PC-3 (cell line): Measurements from ENCODE around the gene CEBPZ. TPM values are rescaled to one million over a fixed set of nuclear protein-coding genes. Genes with fewer than 3 reads are reported as not detected.

Source experiments
- ATAC-seq: fragments of 200-7000 bp; cut with Tn5 transposase; 2 replicates; pipeline ENCODE4 v1.9.1; 2020; ENCODE audit warnings: mild to moderate bottlenecking, moderate library complexity
- BruUV-seq: library from RNA; stranded (reverse); fragments of 400-500 nt; replicated peaks from 2 replicates; lab custom pipeline; 2021; lab: Mats Ljungman, UMichigan
- CTCF ChIA-PET: fragments of 300-600 bp; sonication (Branson Sonifier 250); formaldehyde crosslinking; loops from one replicate; lab custom pipeline; 2022; ENCODE audit warnings: antibody characterized with exemption; lab: Charles Lee
- POLR2A ChIA-PET: fragments of 300-600 bp; sonication (Branson Sonifier 250); formaldehyde crosslinking; loops from one replicate; lab custom pipeline; 2022; ENCODE audit warnings: antibody characterized with exemption; ENCODE audit not compliant: unreplicated experiment; lab: Charles Lee
- DNase-seq: peaks from one replicate; pipeline ENCODE4 v3.0.0-alpha.2; 2015
- H2AFZ ChIP-seq: fragments of 300-600 bp; sonication (generic); 2 replicates; pipeline ENCODE4 v1.6.0; 2016; ENCODE audit warnings: antibody characterized with exemption, low read length
- H3F3A ChIP-seq: fragments of 300-600 bp; sonication (generic); one replicate; pipeline ENCODE4 v1.6.0; 2017; ENCODE audit warnings: antibody characterized with exemption, low read length, control low read depth, mild to moderate bottlenecking; ENCODE audit not compliant: unreplicated experiment
- H3K27ac ChIP-seq: fragments of 300-600 bp; sonication (generic); 2 replicates; pipeline ENCODE4 v1.5.1; 2016; ENCODE audit warnings: mild to moderate bottlenecking, low read length
- H3K27me3 ChIP-seq: fragments of 300-600 bp; sonication (generic); 2 replicates; pipeline ENCODE4 v1.6.1; 2016; ENCODE audit warnings: low read length, mixed read lengths
- H3K36me3 ChIP-seq: fragments of 300-600 bp; sonication (generic); 2 replicates; pipeline ENCODE4 v1.6.1; 2016; ENCODE audit warnings: low read depth, mixed run types, low read length, mixed read lengths
- H3K4me1 ChIP-seq: fragments of 300-600 bp; sonication (generic); 2 replicates; pipeline ENCODE4 v1.5.1; 2016; ENCODE audit warnings: low read length; ENCODE audit not compliant: insufficient read depth
- H3K4me2 ChIP-seq: fragments of 300-600 bp; sonication (generic); 2 replicates; pipeline ENCODE4 v1.6.0; 2016; ENCODE audit warnings: low read length
- H3K4me3 ChIP-seq: fragments of 300-600 bp; sonication (generic); 2 replicates; pipeline ENCODE4 v1.5.1; 2016; ENCODE audit warnings: mild to moderate bottlenecking, low read length, mixed read lengths
- H3K79me2 ChIP-seq: fragments of 300-600 bp; sonication (generic); 2 replicates; pipeline ENCODE4 v1.6.1; 2017; ENCODE audit warnings: low read length, mixed read lengths
- H3K9ac ChIP-seq: fragments of 300-600 bp; sonication (generic); 2 replicates; pipeline ENCODE4 v1.6.0; 2016; ENCODE audit warnings: mild to moderate bottlenecking, low read length
- H3K9me2 ChIP-seq: fragments of 300-600 bp; sonication (generic); replicated peaks from 2 replicates; pipeline ENCODE4 v1.6.1; 2016; ENCODE audit warnings: mixed run types, low read length, mixed read lengths
- H3K9me3 ChIP-seq: fragments of 300-600 bp; sonication (generic); 2 replicates; pipeline ENCODE4 v1.6.1; 2016; ENCODE audit warnings: low read length, mixed read lengths
- H4K20me1 ChIP-seq: fragments of 300-600 bp; sonication (generic); 2 replicates; pipeline ENCODE4 v1.6.1; 2016; ENCODE audit warnings: low read length, mixed read lengths
- CTCF ChIP-seq: fragments of 300-600 bp; sonication (generic); conservative IDR thresholded peaks from 2 replicates; pipeline ENCODE4 v1.5.1; 2017; ENCODE audit warnings: antibody characterized with exemption, low read depth, mild to moderate bottlenecking, low read length
- EZH2 ChIP-seq: fragments of 300-600 bp; sonication (generic); IDR thresholded peaks from one replicate; pipeline ENCODE4 v1.6.1; 2017; ENCODE audit warnings: antibody characterized with exemption, mild to moderate bottlenecking, low read length; ENCODE audit not compliant: unreplicated experiment
- EZH2phosphoT487 ChIP-seq: fragments of 300-600 bp; sonication (generic); IDR thresholded peaks from 2 replicates; pipeline ENCODE4 v1.6.1; 2018; ENCODE audit warnings: mild to moderate bottlenecking, antibody characterized with exemption, low read length, borderline replicate concordance
- intact Hi-C: fragments of 100-400 bp; cut with micrococcal nuclease; formaldehyde crosslinking; loops from 2 replicates; pipeline ENCODE4 v1.9.0; 2023
- total RNA-seq: library from RNA; depleted of rRNA; stranded (reverse); fragments of >200 nt; gene quantifications from 2 replicates; pipeline ENCODE4 v1.2.3, GENCODE V29; 2014

The CEBPZ gene
- total RNA-seq, 1 experiment from 2014 or later, result 39.8 TPM

- no peak for ATAC-seq
- CTCF ChIA-PET, result no interaction called here
- Histone ChIP-seq H2AFZ (no peak overlapping the region), H3K9me2 (no peaks in the 10 kb centered on the region), H3K27ac (no peak overlapping the region), H3K27me3 (no peaks in the 10 kb centered on the region), H3K79me2 (no peaks in the 10 kb centered on the region), H3K4me3 (no peak overlapping the region), H3K4me1 (no peaks in the 10 kb centered on the region), H3K36me3 (peaks cover 30% of the 10 kb centered on the region), H3K4me2 (no peak overlapping the region), H3K9ac (no peak overlapping the region), H4K20me1 (no peaks in the 10 kb centered on the region), H3K9me3 (no peaks in the 10 kb centered on the region), H3F3A (no peaks in the 10 kb centered on the region)
- no TSS peak for BruUV-seq
- intact Hi-C loops, result no loop called here
- POLR2A ChIA-PET, result interaction anchor here (0.6 kb wide), 1 partner anchor 148 kb away, joined by 3 read pairs; no protein-coding TSS in a partner anchor
- no peak for TF ChIP-seq CTCF
- no peak for TF ChIP-seq EZH2
- TF ChIP-seq EZH2phosphoT487, result no peak
- no peak for DNase-seq
Measured at GRCh38 chr2:37274359-37274965, 43.1 kb upstream of the CEBPZ start.

- no peak for TF ChIP-seq CTCF
- no peak for TF ChIP-seq EZH2phosphoT487
- TF ChIP-seq EZH2, result no peak
- DNase-seq (no peak), ATAC-seq (no peak)
- Histone ChIP-seq H2AFZ (no peak overlapping the region), H4K20me1 (no peaks in the 10 kb centered on the region), H3K4me3 (no peak overlapping the region), H3F3A (no peaks in the 10 kb centered on the region), H3K9me3 (no peaks in the 10 kb centered on the region), H3K9me2 (no peaks in the 10 kb centered on the region), H3K27ac (no peak overlapping the region), H3K36me3 (peaks cover 32% of the 10 kb centered on the region), H3K79me2 (no peaks in the 10 kb centered on the region), H3K4me2 (no peak overlapping the region), H3K4me1 (no peaks in the 10 kb centered on the region), H3K27me3 (no peaks in the 10 kb centered on the region), H3K9ac (no peak overlapping the region)
- no TSS peak for BruUV-seq
- ChIA-PET POLR2A (no interaction called here), CTCF (no interaction called here)
- intact Hi-C loops, result no loop called here
Measured at GRCh38 chr2:37271376-37272067, 40.1 kb upstream of the CEBPZ start.

DNA sequence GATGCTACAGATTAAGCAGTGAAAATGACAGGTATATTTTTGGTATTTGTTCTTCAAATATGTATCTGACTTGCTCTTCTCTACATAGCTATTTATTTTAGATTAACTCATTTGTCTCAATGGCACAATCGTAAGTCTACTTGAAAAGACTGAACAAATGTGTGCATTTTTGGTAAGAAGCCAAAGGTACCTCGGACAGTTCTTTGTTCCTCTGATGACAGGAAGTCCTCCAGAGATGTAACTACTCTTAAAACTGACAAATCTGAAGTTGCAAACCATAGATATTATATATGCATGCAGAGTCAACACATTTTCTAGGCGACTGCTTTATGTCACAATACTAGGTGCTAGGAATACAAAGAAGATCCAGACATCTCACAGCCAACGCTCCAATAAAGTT lies 36.7 kb upstream of the CEBPZ start:
- Histone ChIP-seq H3F3A (no peaks in the 10 kb centered on the region), H3K27ac (no peak overlapping the region), H2AFZ (no peak overlapping the region), H3K9ac (no peak overlapping the region), H3K9me3 (no peaks in the 10 kb centered on the region), H4K20me1 (no peaks in the 10 kb centered on the region), H3K36me3 (peaks cover 36% of the 10 kb centered on the region), H3K9me2 (no peaks in the 10 kb centered on the region), H3K4me3 (no peak overlapping the region), H3K79me2 (no peaks in the 10 kb centered on the region), H3K27me3 (no peaks in the 10 kb centered on the region), H3K4me1 (no peaks in the 10 kb centered on the region), H3K4me2 (no peak overlapping the region)
- no TSS peak for BruUV-seq
- intact Hi-C loops, result no loop called here
- POLR2A ChIA-PET, result no interaction called here
- DNase-seq (no peak), ATAC-seq (no peak)
- no peak for TF ChIP-seq EZH2phosphoT487
- TF ChIP-seq EZH2, result no peak
- no peak for TF ChIP-seq CTCF
- CTCF ChIA-PET, result no interaction called here
